Omental fat pad (tissue), 4 donors: ENCODE measurements around the gene NFATC1. TPM values are rescaled to one million over a fixed set of nuclear protein-coding genes. Genes with fewer than 3 reads are reported as not detected.

Experiments
- ATAC-seq: fragments of 150-250 bp; one replicate; pipeline ENCODE4 v1.9.1; 2016; ENCODE audit warnings: mild to moderate bottlenecking, moderate library complexity; ENCODE audit not compliant: low FRiP score
- DNase-seq: peaks from one replicate; pipeline ENCODE4 v3.0.0-alpha.2; 2019; ENCODE audit warnings: low spot score
- total RNA-seq, 4 donors: library from RNA; depleted of rRNA; stranded (reverse); fragments of >200 nt; gene quantifications; one replicate each; pipeline ENCODE4 v1.1.0, GENCODE V29; 2016
- TF ChIP-seq, protein P1 (sequence below), 3 donors: fragments of 450-650 bp; IDR thresholded peaks; one replicate each; pipeline ENCODE4 v1.5.1; 2016 to 2017; ENCODE audit warnings: antibody characterized with exemption in 3 of 3, mild to moderate bottlenecking in 3 of 3, moderate library complexity in 2 of 3

Gene NFATC1
- total RNA-seq, 4 donors from 2014 or later: 10.7 to 57.4 (median 19.1) TPM

DNA sequence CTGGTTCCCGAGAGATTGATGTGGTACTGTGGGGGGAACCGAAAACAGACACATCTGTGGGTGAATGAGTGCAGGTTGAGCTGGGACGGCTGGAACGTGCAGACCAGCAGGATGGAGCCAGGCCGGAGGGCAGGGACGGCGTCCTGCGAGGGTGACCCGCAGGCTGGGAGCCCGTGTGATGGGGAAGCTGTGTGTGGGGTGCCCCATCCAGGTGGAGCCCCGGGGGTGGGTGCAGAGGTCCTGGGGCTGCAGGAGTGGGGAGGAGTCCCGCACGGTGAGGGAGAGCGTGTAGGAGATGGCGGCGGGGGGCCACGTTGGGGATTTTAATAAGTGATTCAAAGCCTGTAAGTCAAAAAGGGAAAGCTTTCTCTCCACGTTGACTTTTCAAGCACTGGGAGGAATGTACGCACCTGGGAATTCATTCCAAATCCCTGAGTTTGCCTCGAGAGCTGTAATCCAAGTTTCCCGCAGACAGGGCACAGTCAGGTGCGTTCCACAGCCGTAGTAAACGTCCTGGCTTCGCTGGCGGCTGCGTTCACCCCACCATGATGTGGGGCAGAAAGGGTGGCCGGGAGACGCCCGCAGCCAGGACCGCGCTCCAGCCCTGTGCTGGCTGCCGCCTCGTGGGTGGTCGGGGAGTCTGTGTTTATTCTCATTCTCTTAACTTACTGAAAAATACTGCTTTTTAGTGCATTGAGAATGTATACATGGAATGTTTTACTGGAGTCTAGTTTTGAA, 54.0 kb downstream of the NFATC1 start:
- DNase-seq (no peak), ATAC-seq (no peak)
- TF ChIP-seq, protein P1, sequence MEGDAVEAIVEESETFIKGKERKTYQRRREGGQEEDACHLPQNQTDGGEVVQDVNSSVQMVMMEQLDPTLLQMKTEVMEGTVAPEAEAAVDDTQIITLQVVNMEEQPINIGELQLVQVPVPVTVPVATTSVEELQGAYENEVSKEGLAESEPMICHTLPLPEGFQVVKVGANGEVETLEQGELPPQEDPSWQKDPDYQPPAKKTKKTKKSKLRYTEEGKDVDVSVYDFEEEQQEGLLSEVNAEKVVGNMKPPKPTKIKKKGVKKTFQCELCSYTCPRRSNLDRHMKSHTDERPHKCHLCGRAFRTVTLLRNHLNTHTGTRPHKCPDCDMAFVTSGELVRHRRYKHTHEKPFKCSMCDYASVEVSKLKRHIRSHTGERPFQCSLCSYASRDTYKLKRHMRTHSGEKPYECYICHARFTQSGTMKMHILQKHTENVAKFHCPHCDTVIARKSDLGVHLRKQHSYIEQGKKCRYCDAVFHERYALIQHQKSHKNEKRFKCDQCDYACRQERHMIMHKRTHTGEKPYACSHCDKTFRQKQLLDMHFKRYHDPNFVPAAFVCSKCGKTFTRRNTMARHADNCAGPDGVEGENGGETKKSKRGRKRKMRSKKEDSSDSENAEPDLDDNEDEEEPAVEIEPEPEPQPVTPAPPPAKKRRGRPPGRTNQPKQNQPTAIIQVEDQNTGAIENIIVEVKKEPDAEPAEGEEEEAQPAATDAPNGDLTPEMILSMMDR (IDR thresholded peaks at IDR 0.05): no peak

DNA sequence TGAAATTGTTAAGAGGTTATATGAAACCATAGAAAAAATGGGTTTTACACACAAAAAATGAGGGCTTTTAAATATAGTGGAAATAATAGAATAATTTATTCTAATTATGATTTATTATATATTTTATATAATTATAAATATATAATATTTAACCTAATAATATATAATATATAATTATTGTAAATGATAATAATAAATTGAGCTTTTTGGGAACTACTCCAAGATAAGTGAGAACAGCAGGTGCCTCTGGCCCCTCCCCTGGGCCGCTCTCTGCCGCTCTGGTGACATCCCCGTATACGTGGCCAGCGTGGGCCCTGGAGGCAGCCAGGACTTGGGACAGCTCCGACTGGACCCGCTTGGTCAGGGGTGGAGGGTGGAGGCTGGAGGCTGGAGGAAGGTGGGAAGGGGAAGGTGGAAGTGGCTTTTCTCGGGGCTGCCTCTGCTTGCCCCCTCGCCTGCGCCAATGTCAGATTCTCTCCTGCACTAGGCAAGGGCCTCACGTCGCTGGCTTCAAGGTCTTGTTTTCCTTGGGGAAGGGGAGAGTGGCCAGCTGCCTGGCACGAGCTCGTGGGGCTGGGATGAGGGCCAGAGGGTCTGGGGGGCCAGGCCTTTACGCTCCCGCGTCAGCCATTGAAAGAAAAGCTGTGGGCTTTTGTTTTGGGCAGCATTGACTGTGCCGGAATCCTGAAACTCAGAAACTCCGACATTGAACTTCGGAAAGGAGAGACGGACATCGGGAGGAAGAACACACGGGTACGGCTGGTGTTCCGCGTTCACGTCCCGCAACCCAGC, 54.8 kb downstream of the NFATC1 start:
- DNase-seq (no peak), ATAC-seq (no peak)
- TF ChIP-seq, protein P1 (IDR thresholded peaks at IDR 0.05): no peak

DNA sequence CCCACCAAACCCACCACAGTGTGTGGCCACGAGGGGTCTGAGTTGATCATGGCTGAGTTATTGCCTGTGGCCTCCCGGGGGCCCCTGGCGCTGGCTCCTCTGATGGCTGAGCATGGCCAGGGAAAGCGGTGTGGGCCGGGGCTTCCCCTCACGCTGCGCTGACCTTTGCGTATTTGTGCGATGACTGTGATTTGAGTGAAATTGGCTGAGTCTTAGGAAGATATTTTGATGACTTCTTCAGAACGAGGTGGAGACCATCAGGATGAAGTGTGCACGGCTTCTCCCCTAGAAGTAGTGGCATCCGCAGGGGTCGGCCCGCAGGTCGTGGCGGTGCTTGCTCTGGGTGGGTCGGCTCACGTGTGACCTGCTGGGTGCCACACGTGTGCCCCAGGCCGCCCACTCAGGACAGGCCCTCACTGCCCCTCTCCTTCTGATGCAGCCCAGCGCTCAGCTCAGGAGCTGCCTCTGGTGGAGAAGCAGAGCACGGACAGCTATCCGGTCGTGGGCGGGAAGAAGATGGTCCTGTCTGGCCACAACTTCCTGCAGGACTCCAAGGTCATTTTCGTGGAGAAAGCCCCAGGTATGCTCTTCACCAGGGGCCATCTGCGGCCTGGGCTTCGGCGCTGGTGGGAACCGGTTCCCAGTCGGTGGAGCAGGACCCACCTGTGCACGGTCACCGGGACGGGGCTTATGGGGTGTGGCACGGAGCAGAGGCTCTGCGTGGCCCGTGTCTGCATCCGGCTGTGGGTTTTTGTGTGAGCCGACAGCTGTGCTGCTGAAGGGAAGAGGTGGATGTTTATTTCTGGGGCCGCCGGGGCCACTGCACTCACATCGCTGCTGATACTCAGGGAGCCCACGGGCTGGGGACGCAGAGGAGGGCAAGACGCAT, 55.8 kb downstream of the NFATC1 start:
- no peak for ATAC-seq
- no peak for DNase-seq
- TF ChIP-seq, protein P1 (IDR thresholded peaks at IDR 0.05): no peak

DNA sequence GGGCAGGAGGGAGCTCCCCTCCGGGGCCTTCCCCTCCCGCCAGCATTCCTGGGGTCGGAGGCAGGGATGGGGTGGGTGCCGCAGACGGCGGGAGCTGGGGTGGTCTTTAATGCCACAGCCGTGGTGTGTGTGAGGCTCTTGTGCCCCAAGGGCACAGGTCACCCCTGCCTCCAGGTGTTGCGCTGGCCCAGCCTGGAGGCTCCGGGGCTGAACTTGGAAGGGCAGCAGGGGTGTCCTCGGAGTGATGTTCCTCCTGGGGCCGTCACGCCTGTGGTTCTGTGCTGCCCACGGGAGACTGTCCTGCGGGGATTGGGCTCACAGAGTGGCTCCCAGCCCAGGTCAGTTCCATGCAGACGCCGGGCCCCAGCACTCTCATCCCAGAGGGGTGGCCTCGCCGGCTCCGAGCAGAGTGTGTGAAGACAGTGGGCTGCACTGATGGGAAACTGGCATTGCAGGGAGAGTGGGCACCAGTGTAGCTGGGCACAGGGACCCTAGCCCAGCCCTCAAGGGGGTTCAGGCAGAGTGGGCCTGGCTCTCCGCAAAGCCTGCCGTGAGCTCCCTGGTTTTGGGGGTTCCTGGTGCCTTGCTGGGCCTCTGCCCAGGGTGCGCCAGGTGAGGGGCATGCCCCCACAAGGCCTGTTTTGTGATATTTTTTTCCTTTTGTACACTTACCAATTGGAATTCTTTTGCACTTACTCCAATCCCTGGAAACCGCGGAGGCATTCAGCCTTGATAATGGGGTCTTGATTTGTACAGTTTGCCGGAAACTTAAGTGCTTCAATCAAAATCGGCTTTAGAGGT, 56.7 kb downstream of the NFATC1 start:
- DNase-seq: no peak
- ATAC-seq: no peak
- TF ChIP-seq, protein P1 (IDR thresholded peaks at IDR 0.05): no peak

DNA sequence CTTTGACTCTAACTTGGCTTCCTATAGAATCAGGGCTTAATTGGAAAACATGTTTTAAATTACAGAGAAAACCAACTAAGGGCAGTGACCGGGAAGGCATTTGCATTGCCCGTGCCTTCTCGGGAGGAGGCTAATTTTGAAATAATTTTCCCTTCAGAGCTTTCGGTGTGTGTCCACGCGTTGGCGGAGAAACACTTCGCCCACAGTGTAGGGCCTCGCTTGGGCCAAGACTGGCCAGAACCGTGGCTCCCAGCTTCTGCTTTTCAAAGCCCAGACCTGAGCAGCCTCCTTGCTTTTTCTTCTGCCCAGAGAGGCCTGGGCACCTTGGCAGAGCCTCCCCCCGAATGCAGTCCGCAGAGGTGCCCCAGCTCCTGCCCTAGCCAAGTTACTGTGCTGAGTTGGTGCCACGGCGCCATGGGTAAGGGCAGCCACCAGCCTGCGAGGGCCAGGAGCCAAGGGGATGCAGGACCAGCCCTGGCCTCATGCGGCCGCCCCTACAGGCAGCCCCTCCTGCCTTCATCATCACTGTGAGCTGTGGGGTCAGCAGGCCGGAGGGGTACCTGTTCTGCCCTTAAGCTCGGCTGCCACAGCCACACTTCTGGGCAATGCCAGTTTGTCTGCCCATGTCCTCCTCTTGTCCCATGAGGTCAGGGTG, 57.4 kb downstream of the NFATC1 start:
- TF ChIP-seq, protein P1 (IDR thresholded peaks at IDR 0.05): no peak
- DNase-seq (no peak), ATAC-seq (no peak)
